Sigmoid colon (tissue), 7 donors: ENCODE data around the gene TRIO. TPM values are rescaled to one million over a fixed set of nuclear protein-coding genes. Genes with fewer than 3 reads are reported as not detected.

Source experiments
- DNase-seq: peaks from one replicate; pipeline ENCODE4 v3.0.0-alpha.2; 2019
- H3K27ac ChIP-seq, 4 donors: fragments of 200-600 bp; sonication (generic); one replicate each; pipeline ENCODE4 v1.5.1; 2016 to 2019; ENCODE audit warnings: mild to moderate bottlenecking in 1 of 4
- H3K27me3 ChIP-seq, 3 donors: fragments of 200-600 bp; sonication (generic); one replicate each; pipeline ENCODE4 v1.5.1; 2019; ENCODE audit warnings: mild to moderate bottlenecking in 1 of 3
- H3K36me3 ChIP-seq, 4 donors: fragments of 200-600 bp; sonication (generic); one replicate each; pipeline ENCODE4 v1.5.1; 2016 to 2019
- H3K4me1 ChIP-seq, 4 donors: fragments of 200-600 bp; sonication (generic); one replicate each; pipeline ENCODE4 v1.5.1; 2017 to 2019
- H3K4me3 ChIP-seq, 4 donors: fragments of 200-600 bp; sonication (generic); one replicate each; pipeline ENCODE4 v1.5.1; 2017 to 2019; ENCODE audit warnings: mild to moderate bottlenecking in 2 of 4, moderate library complexity in 1 of 4
- H3K9me3 ChIP-seq, 4 donors: fragments of 200-600 bp in 3 of 4; sonication (generic) in 3 of 4; one replicate each; pipeline versions ENCODE4 v1.5.1 to v1.6.1; 2013 to 2019
- EP300 ChIP-seq, 4 donors: sonication (generic); formaldehyde crosslinking; IDR thresholded peaks; one replicate each; pipeline ENCODE4 v1.6.1; 2017; ENCODE audit warnings: antibody characterized with exemption in 4 of 4
- POLR2A ChIP-seq, 2 donors: fragments of 450-650 bp; IDR thresholded peaks; one replicate each; pipeline ENCODE4 v1.6.1; 2016; ENCODE audit warnings: antibody characterized with exemption in 2 of 2, mild to moderate bottlenecking in 2 of 2, moderate library complexity in 2 of 2
- POLR2AphosphoS5 ChIP-seq, 4 donors: sonication (generic); formaldehyde crosslinking; IDR thresholded peaks; one replicate each; pipeline ENCODE4 v1.6.1; 2017; ENCODE audit warnings: antibody characterized with exemption in 4 of 4
- WGBS, 2 donors: extraction: QIAGEN DNeasy Blood & Tissue Kit; methylation state at CpG; one replicate each; pipeline ENCODE4 v1.1.7; 2013; 5-methylcytosine and 5-hydroxymethylcytosine counted together
- intact Hi-C: fragments of 100-400 bp; cut with DNase I; formaldehyde crosslinking; loops from one replicate; pipeline ENCODE4 v1.15.1; 2023
- polyA plus RNA-seq, 3 donors: library from polyadenylated mRNA; stranded (reverse); fragments of 200-250 nt; gene quantifications; one replicate each; pipeline ENCODE4 v1.2.3, GENCODE V29; 2013
- total RNA-seq, 4 donors: library from RNA; depleted of rRNA; stranded (reverse); fragments of >200 nt; gene quantifications; one replicate each; pipeline ENCODE4 v1.1.0, GENCODE V29; 2016
- TF ChIP-seq, protein P1 (sequence below), 4 experiments: fragments of 450-650 bp in 3 of 4; fragments of 200-600 bp in 1 of 4; IDR thresholded peaks; one replicate each; pipeline ENCODE4 v1.5.1; 2016 to 2019; ENCODE audit warnings: antibody characterized with exemption in 4 of 4, mild to moderate bottlenecking in 3 of 4, moderate library complexity in 2 of 4
- donor health status: healthy with polysubstance abuse.
- donor health status: Bipolar disorder and iron deficiency.
- donor health status: healthy.

Gene TRIO
- total and polyA plus RNA-seq, 7 donors = 34.8 to 300 (median 119) TPM

DNA sequence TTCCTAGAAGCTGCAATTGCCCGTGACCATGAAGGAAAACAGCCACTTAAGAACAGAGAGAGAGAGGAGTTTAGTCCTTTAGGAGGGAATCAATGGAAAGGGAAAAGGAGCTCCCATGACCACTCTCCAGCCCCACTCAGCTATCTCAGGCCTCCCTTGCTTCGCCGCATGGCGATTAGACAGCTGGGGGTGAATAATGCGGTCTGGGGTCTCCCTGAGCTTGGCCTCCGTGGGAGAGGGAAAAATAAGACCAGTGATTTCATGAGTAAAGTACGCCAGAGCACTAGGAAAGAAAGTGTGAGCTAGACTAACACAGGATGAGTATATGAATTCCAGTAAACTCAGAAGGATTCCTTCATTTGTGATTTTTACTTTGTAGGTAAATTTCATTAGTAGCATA lies 180.3 kb downstream of the TRIO start:
- H3K27me3 ChIP-seq = no peaks in the 10 kb centered on the region
- H3K27ac ChIP-seq = no peak overlapping the region
- H3K9me3 ChIP-seq = no peaks in the 10 kb centered on the region
- 95 to 96% methylated on average over 7 of the region's 7 CpGs for WGBS, 2 donors
- peaks cover 0 to 36% (median 4%) of the 10 kb centered on the region in 4 donors for H3K36me3 ChIP-seq
- no peak overlapping the region for H3K4me3 ChIP-seq
- H3K4me1 ChIP-seq = peaks cover 0 to 13% (median 4%) of the 10 kb centered on the region in 4 donors
- intact Hi-C loops = no loop called here
- TF ChIP-seq EP300 (IDR thresholded peaks at IDR 0.05) = no peak
- TF ChIP-seq POLR2A (IDR thresholded peaks at IDR 0.05) = no peak
- TF ChIP-seq, protein P1, sequence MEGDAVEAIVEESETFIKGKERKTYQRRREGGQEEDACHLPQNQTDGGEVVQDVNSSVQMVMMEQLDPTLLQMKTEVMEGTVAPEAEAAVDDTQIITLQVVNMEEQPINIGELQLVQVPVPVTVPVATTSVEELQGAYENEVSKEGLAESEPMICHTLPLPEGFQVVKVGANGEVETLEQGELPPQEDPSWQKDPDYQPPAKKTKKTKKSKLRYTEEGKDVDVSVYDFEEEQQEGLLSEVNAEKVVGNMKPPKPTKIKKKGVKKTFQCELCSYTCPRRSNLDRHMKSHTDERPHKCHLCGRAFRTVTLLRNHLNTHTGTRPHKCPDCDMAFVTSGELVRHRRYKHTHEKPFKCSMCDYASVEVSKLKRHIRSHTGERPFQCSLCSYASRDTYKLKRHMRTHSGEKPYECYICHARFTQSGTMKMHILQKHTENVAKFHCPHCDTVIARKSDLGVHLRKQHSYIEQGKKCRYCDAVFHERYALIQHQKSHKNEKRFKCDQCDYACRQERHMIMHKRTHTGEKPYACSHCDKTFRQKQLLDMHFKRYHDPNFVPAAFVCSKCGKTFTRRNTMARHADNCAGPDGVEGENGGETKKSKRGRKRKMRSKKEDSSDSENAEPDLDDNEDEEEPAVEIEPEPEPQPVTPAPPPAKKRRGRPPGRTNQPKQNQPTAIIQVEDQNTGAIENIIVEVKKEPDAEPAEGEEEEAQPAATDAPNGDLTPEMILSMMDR (IDR thresholded peaks at IDR 0.05) = no peak
- no peak for TF ChIP-seq POLR2AphosphoS5 (IDR thresholded peaks at IDR 0.05)
- no peak for DNase-seq

DNA sequence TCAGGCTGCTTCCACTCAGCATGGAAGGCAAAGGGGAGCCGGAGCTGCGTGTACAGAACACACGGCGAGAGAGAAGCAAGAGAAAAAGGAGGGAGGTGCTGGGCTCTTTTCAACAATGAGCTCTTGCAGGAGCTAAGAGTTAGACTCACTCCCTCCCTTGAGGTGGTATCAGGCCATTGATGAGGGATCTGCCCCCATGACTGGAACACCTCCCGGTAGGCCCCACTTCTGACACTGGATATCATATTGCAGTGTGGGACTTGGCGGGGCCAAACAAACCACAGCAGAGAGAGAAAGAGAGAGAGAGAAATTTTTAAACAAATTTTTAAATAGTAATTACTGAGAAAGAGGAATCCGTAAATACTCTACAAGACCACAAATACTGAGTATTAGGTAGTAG lies 182.2 kb downstream of the TRIO start:
- Histone ChIP-seq H3K4me1 (peaks cover 0 to 13% (median 4%) of the 10 kb centered on the region in 4 donors), H3K27ac (no peak overlapping the region), H3K4me3 (no peak overlapping the region), H3K27me3 (no peaks in the 10 kb centered on the region), H3K9me3 (no peaks in the 10 kb centered on the region), H3K36me3 (peaks cover 0 to 25% (median 4%) of the 10 kb centered on the region in 4 donors)
- no peak for DNase-seq
- intact Hi-C loops = no loop called here
- 95% methylated on average over 7 of the region's 7 CpGs for WGBS, 2 donors
- TF ChIP-seq, protein P1 (IDR thresholded peaks at IDR 0.05) = no peak
- TF ChIP-seq POLR2AphosphoS5 (IDR thresholded peaks at IDR 0.05) (no peak), EP300 (IDR thresholded peaks at IDR 0.05) (no peak), POLR2A (IDR thresholded peaks at IDR 0.05) (no peak)

DNA sequence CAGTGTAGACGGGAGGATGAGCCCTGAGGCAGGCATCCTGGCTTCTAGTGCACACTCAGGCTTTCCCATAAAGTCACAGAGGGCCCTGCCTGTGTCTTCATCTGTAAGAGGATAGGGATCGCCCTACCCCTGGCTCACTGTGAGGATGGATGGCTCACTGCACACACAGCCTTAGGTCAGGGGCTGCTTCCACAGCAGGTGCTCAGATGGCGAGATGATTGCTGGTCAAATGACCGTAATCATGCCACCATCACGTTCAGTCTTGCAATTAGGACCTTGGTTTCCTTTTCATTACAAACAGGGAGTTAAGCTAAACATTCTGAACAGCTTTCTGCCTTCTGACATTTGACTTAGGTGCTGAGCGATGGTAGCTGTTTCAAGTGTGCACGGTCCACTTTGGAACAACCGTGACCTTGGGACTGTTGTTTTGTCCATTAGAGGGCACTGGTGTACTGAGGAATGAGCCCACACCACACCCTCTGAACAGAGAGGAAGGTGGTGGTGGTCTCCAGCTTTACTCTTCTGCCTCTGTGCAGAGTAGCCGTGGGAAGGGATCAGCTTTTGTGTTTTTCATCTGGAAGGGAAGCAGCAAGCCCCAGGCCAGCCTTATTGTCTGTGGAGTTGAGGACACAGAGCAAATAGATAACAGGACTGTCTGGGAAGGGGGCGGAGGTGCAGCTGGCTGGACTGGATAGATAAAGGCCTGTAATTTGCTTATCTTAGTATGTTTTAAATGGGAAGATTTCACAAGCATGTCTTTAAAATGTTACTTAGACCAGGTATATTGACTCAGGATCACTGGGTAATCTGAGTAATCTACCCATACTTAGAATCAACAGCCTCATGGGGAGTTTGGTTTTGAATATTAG lies 183.1 kb downstream of the TRIO start:
- 82 to 86% methylated on average over 10 of the region's 10 CpGs for WGBS, 2 donors
- no peak overlapping the region for H3K27ac ChIP-seq
- H3K4me3 ChIP-seq = no peak overlapping the region
- H3K4me1 ChIP-seq = peaks cover 0 to 13% (median 4%) of the 10 kb centered on the region in 4 donors
- no peak for DNase-seq
- H3K27me3 ChIP-seq = no peaks in the 10 kb centered on the region
- intact Hi-C loops = no loop called here
- TF ChIP-seq, protein P1 (IDR thresholded peaks at IDR 0.05) = no peak
- TF ChIP-seq POLR2AphosphoS5 (IDR thresholded peaks at IDR 0.05) = no peak
- no peak for TF ChIP-seq EP300 (IDR thresholded peaks at IDR 0.05)
- TF ChIP-seq POLR2A (IDR thresholded peaks at IDR 0.05) = no peak
- H3K36me3 ChIP-seq = peaks cover 0 to 32% (median 9%) of the 10 kb centered on the region in 4 donors
- H3K9me3 ChIP-seq = no peaks in the 10 kb centered on the region

DNA sequence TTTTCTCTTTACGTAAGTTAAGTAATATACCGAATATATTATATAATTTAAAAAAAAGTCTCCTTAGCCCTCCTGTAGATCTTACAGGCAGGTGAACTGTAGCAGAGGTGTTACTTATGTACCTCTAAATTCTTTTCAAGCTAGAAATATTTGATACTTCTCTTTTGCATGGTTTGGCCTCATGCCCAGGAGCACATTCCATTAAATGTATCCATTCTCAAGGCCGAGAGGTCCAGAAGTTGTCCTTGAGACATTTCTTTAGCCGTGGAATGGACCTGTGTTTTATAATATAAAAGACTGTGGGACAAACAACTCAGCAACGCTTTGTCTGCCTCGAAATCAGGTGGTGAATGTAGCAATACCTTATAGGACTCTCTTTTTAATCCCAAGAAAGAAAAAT lies 184.5 kb downstream of the TRIO start:
- H3K27me3 ChIP-seq = no peaks in the 10 kb centered on the region
- intact Hi-C loops = no loop called here
- no peak overlapping the region for H3K4me3 ChIP-seq
- TF ChIP-seq EP300 (IDR thresholded peaks at IDR 0.05) = no peak
- TF ChIP-seq, protein P1 (IDR thresholded peaks at IDR 0.05) = no peak
- no peak for TF ChIP-seq POLR2A (IDR thresholded peaks at IDR 0.05)
- TF ChIP-seq POLR2AphosphoS5 (IDR thresholded peaks at IDR 0.05) = no peak
- no peak for DNase-seq
- H3K9me3 ChIP-seq = no peaks in the 10 kb centered on the region
- peaks cover 0 to 10% (median 4%) of the 10 kb centered on the region in 4 donors for H3K4me1 ChIP-seq
- 97% methylated on average over 6 of the region's 6 CpGs for WGBS, 2 donors
- no peak overlapping the region for H3K27ac ChIP-seq
- peaks cover 0 to 25% (median 6%) of the 10 kb centered on the region in 4 donors for H3K36me3 ChIP-seq
